ENCODE results near the gene FBRS.
"Not testable (repeated sequence)": the region's sequence is repeated elsewhere in the genome, so short reads cannot be mapped to it uniquely, and the experiment has no call there.

Gene FBRS

GRCh38 chr16:30700491-30700890, 42.3 kb downstream of the FBRS start:
- DNase-seq, result no peak

- no peak for DNase-seq
Observed at GRCh38 chr16:30700971-30701370, 42.7 kb downstream of the FBRS start.

DNA sequence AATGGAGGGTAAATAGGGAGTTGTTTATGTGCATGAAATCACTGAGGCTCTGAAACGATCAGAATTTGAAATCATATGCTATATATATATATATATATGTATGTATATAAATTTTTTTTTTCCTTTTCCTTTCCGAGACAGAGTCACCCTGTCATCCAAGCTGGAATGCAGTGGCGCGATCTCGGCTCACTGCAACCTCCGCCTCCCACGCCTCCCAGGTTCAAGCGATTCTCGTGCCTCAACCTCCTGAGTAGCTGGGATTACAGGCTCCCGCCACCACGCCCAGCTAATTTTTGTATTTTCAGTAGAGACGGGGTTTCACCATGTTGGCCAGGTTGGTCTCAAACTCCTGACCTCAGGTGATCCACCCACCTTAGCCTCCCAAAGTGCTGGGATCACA, 44.8 kb downstream of the FBRS start:
- DNase-seq, result not testable (repeated sequence)

GRCh38 chr16:30703971-30704370, 45.7 kb downstream of the FBRS start:
- DNase-seq, result no peak

DNA sequence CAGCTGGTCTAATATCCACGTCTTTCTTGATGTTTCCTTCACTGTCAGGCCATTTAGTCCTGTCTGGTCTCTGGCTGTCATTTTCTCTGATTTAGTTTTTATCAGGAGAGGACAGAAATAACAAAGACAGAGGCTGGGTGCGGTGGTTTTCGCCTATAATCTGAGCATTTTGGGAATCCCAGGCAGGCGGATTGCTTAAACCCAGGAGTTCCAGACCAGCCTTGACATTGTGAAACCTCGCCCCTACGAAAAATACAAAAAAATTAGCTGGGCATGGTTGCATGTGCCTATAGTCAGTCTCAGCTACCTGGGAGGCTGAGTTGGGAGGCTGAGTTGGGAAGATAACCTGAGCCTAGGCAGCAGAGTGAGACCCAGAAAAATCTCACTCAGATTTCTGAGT, 47.8 kb downstream of the FBRS start:
- DNase-seq, result no peak

DNA sequence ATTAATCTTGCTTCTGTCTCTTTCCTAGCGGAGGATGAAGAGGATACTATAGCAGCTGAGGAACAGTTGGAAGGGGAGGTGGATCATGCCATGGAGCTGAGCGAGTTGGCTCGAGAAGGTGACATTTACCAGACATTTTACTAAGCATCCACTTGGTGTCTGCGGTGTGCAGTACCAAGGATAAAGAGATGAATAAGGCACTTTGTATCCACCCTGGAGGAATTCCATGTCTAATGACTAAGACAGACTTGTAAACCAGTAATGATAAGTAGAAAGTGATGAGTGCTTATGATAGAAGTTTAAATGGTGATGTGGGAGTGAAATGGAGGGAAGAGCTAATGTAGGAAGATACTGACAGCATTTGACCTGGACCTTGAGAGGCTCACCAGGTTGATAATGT, 52.7 kb downstream of the FBRS start:
- no peak for DNase-seq

DNA sequence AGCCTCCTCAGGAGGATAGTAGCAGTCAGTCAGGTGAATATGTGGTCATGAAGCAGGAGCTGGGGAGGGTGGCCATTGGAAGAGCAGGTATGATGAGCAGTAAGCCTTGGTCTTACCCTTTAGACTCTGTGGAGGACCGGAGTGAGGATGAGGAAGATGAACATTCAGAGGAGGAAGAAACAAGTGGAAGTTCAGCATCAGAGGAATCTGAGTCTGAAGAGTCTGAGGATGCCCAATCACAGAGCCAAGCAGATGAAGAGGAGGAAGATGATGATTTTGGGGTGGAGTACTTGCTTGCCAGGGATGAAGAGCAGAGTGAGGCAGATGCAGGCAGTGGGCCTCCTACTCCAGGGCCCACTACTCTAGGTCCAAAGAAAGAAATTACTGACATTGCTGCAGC, 53.5 kb downstream of the FBRS start:
- DNase-seq, result no peak

DNA sequence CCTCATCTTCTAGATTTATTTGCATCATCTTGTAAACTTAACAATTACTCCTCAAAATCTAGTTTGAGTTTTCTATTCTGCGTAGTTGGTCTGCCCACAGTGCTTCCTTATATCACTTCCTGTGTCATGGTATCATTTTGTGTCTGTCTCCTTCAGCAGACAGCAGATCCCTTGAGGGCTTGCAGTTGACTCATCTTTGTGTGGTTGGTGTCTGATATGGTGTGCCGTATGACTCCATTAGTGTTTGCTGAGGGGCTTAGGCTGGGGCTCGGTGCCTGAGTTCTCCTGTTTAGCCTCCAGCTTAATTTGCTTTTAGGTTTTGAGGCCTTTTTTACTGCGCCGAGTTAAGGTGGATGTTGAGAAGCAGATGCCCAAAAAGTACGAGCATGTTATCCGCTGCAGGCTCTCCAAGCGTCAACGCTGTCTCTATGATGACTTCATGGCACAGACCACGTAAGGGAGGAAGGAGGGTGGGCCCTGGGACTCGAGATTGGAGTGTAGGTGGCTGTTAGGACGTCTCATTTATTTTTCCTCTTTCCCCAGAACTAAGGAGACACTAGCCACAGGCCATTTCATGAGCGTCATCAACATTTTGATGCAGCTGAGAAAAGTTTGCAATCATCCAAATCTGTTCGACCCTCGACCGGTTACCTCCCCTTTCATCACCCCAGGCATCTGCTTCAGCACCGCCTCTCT, 57.7 kb downstream of the FBRS start:
- peak; percentile 49 for DNase-seq

DNA sequence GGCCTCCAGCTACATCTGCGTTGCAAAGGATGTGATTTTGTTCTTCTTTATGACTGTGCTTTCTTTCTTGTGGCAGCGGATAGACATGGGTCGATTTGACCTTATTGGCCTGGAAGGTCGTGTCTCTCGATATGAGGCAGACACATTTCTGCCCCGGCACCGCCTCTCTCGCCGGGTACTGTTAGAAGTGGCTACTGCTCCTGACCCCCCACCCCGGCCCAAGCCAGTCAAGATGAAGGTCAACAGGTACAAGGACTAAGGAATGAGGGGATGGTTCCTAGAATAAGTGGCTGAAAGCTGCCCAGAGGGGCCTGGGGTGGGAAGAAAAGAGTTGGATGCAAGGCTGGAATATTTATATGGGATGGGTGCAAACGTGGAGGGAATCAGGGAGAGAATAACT, 61.9 kb downstream of the FBRS start:
- DNase-seq, result no peak
